Stimulated activated CD4-positive, alpha-beta T cell treated with anti-CD3 and anti-CD28 coated beads, Interleukin-15, amount 100 ng/mL, for 24 hours (primary cell): Measurements from ENCODE around the gene MALAT1.
"Not testable (repeated sequence)": the region's sequence is repeated elsewhere in the genome, so short reads cannot be mapped to it uniquely, and the experiment has no call there.

Source experiments
- DNase-seq: peaks from one replicate; pipeline ENCODE4 v3.0.0-alpha.2; 2020

Gene MALAT1

DNA sequence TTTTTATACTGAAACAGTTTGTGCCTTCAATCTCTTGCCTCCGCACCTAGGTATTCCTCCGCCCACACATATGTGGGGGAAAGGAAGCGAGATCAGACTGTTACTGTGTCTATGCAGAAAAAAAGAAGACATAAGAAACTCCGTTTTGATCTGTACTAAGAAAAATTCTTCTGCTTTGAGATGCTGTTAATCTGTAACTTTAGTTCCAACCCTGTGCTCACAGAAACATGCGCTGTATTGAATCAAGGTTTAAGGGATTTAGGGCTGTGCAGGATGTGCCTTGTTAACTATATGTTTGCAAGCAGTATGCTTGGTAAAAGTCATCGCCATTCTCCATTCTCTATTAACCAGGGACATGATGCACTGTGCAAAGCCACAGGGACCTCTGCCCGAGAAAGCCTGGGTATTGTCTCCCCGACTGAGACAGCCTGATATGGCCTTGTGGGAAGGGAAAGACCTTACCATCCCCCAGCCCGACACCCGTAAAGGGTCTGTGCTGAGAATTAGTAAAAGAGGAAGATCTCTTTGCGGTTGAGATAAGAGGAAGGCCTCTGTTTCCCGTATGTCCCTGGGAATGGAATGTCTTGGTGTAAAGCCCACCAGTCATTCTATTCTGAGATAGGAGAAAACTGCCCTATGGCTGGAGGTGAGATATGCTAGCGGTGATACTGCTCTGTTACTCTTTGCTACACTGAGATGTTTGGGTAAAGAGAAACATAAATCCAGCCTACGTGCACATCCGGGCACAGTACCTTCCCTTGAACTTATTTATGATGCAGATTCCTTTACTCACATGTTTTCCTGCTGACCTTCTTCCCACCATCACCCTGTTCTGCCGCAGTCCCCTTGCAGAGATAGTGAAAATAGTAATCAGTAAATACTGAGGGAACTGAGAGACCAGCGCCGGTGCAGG, 24.1 kb downstream of the MALAT1 start:
- DNase-seq: peak; percentile 55

DNA sequence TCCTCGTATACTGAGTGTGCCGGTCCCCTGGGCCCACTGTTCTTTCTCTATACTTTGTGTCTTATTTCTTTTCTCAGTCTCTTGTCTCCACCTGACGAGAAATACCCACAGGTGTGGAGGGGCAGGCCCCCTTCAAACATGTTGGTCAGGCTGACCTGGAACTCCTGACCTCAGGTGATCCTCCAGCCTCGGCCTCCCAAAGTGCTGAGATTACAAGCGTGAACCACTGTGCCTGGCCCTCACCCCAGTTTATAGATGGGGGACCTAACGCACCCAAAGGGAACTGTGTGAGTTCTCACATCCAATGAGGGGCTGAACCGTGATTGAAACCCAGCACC, 24.8 kb downstream of the MALAT1 start:
- DNase-seq: not testable (repeated sequence)

DNA sequence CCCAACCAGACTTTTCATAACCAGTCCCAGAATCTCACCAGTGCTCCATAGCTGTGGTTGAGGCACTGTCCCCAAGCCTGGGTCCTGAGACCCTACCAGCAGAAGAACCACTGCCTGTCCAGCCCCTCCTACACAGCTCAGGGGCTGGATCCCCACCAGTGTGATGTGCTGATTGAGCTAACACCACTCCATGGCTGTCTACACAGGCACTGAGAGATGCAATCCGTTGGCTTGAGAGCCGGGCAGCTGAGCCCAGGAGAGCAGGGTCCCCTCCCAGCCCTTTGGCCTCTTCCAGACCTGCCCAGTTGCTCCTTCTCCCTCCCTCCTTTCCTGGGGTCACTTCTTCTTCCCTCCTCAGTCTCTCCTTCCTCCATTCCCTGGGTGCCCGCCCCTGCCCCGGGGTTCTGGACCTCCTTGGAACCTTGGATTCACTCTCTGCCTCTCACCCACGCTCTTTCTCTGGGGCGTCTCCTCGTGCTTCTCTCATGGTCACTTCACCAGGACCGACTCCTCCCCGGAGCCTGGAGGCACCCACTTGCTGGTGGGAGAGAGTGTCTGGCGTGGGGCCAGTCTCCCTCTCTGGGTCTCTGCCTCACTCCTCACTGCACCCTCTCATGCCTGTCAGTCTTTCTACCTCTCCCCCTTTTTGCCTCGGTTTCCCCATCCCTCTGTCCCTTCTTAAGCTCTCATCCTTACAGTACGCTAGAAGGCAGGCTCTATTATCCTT, 25.3 kb downstream of the MALAT1 start:
- no peak for DNase-seq

DNA sequence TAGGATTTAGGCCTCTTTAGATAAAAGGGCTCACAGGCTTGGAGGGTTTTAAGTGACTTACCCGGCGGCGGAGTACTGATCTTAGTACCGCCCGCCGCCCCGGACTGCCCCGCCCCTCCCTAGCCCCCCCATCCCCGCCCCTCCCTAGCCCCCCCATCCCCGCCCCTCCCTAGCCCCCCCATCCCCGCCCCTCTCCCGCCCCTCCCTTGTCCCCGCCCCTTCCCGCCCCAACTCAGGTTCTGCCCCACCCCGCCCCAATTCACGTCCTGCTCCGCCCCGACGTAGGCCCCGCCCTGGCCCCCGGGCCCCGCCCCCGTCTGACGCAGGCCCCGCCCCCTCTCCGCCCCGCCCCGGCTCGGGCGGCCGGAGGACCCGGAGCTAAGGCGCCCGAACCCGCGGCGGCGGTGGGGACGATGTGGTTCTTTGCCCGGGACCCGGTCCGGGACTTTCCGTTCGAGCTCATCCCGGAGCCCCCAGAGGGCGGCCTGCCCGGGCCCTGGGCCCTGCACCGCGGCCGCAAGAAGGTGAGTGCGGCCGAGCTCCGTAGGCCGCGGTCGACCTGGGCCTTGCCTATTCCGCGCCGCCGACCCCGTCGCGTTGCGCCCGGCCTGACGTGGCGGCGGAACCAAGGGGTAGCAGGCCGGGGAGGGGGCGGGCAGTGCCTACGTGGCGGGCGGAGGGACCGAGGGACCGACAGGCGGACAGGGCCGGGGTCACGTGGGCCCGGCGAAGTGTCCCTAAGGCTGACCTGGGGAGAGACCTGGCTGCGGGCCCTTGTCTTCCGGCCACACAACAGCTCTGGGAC, 26.1 kb downstream of the MALAT1 start, which contains the start of gene SCYL1:
Gene SCYL1 (plus strand): TSS at position 343 of the 805 bp plus-strand sequence. CDS start 71 bp downstream, at position 414.
- peak; percentile 78 for DNase-seq

DNA sequence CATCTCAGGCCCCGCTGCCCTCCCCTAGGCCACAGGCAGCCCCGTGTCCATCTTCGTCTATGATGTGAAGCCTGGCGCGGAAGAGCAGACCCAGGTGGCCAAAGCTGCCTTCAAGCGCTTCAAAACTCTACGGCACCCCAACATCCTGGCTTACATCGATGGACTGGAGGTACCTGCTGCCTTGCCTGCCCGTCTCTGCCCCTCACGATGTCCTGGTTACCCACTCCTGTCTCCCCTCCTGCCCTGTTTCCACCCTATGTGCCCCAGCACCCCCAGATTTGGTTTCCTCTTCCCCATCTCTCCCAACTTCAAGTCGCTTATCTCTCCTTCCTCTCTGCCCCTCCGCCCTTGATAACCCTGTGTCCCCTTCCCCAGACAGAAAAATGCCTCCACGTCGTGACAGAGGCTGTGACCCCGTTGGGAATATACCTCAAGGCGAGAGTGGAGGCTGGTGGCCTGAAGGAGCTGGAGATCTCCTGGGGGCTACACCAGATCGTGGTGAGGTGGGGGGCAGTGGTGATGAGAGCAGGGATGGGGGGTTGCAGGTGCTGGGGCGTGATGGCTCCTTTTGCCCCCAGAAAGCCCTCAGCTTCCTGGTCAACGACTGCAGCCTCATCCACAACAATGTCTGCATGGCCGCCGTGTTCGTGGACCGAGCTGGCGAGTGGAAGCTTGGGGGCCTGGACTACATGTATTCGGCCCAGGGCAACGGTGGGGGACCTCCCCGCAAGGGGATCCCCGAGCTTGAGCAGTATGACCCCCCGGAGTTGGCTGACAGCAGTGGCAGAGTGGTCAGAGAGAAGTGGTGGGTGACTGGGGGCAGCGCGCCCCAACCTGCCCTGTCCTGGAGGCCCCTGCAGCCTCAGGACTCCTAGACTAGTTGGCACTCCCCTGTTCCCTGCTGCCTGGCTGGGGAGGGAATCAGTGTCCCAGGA, 27.0 kb downstream of the MALAT1 start:
- no peak for DNase-seq

DNA sequence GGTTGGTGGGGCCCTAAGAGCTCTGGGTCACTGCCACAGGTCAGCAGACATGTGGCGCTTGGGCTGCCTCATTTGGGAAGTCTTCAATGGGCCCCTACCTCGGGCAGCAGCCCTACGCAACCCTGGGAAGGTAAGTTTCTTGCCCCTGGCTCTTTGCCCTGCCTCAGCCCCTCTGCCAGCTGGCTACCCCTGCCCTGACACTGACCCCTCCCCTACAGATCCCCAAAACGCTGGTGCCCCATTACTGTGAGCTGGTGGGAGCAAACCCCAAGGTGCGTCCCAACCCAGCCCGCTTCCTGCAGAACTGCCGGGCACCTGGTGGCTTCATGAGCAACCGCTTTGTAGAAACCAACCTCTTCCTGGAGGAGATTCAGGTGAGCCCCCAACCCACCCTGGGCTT, 27.9 kb downstream of the MALAT1 start:
- DNase-seq: no peak

DNA sequence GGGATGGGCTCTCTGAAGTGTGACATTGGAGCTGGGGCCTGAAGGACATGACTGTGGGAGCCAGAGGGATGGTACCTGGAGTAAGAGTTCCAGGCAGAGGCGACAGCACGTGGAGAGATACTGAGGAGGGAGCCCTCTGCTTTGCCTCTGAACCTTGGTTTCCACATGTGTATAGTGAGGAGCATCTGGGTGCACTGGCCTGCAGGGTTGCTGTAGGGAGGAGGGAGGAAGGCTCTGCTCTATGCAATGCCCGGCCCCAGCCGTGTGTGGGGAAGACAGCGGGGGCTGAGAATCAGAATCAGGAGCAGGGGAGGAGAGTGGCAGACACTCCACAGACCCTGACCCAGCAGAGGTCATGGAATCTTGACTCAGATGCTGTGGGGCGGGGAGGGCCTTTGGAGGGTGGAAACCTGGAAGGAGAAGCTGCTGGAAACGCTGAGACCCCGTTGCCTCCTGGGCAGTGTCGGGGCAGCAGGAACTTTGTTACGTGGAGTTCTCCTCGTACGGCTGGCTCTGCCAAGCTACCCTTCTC, 30.0 kb downstream of the MALAT1 start:
- no peak for DNase-seq

DNA sequence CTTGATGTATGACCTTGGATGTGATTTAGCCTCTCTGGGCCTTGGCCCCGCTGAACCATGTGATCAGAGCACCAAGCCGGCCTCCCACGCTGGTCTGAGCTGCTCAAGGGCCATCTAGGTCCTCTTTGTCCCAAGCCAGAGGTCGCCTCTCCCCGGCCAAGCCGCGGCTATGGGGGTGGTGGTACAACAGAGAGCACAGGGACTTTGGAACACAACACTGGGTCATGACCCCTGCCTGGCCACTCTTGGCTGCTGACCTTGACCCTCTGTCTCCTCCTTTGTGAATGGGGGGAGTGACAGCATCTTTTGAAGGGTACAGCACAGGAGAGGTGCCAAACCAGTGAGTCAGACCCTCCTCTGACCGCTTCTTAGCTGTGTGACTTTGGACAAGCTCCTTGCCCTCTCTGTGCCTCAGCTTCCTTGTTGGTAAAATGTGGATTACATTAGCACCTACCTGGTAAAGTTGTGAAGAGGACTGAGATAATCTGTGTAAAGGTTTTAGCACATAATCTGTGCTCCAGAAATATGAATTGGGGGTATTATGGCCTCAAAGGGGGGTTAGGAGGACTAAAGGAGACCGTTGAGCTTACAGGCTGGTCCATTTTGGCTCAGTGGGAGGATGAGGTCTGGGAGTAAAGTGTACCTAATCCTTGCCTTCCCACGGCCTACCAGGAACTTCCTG, 30.8 kb downstream of the MALAT1 start:
- DNase-seq: no peak

DNA sequence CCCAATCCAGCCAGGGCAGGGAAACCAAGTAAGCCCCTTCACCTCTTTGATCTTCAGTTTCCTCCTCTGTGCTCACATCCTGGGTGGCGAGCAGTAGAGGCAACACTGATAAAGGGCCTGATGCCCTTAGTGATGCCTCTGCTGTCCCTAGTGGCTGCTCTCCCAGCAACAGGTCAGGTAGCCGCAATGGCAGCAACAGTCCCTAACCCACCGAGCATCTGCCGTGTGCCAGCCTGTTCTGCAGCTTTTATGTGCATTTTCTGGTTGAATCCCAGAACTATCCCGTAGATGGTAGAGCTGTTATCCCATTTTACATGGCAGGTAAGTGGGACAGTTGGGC, 31.3 kb downstream of the MALAT1 start:
- no peak for DNase-seq

DNA sequence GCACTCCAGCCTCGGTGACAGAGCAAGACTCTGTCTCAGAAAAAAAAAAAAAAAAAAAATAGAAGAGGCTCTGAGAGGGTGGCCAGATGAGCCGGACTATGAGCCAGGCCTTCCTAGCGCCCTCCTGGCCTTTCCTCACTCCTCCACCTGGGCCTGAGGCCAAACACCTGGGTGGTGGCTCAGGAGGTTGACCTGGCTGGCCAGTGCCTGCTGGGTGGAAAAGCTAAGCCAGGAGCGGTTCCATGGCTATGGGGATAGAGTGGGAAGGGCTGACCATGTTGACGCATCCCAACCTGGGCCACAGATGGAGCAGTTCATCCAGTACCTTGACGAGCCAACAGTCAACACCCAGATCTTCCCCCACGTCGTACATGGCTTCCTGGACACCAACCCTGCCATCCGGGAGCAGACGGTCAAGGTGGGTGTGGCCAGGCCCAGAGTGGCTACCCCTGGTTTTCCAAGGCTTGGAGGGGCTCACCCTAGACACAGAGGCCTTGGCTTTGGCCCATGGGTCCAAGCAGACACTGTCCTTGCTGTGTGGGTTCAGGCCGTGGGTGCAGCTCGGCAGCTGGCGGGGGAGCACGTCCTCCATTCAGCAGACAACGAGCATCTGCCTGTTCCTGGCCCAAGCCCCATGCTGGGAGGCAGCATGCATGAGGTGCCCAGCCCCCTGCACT, 33.7 kb downstream of the MALAT1 start:
- DNase-seq: no peak

DNA sequence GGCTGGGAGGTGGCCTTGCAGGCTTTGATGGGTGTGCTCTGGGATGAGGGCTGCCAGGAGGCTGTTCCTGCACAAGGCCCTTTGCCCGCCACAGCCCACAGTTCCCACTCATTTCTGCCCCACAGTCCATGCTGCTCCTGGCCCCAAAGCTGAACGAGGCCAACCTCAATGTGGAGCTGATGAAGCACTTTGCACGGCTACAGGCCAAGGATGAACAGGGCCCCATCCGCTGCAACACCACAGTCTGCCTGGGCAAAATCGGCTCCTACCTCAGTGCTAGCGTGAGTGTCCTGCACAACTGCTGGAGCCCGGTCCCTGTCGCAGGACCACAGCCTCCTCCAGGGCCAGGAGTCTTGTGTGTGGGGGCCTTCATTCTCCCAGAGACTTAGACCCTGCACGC, 36.3 kb downstream of the MALAT1 start:
- DNase-seq: no peak

DNA sequence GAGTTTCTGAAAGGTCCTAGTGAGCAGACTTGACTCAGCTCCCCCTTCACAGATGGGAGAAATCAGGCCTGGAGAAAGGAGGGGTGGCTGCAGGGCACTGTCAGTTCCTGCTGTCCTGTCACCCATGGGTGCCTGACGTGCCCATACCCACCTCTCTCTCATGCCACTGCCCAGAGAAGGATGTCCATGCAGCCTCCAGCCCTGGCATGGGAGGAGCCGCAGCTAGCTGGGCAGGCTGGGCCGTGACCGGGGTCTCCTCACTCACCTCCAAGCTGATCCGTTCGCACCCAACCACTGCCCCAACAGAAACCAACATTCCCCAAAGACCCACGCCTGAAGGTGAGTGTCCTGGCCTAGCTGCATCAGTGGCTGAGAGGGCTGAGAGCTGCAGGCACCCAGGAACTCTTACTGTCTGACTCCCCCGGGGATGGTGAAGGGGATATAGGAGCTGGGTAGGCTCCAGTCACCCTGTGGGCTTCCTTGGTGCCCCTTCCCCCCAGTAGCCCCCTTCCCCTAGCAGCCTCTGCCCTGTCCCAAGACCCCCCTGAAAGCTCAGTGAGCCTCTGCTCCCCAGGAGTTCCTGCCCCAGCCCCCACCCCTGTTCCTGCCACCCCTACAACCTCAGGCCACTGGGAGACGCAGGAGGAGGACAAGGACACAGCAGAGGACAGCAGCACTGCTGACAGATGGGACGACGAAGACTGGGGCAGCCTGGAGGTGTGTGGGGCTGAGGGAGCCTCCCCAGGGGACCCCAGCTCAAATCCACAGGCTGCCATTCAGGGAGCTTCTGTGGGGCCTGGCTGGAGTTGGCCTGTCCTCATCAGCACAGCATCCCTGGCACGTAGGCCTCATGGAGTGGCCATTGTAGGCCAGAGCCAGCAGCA, 37.8 kb downstream of the MALAT1 start:
- no peak for DNase-seq

DNA sequence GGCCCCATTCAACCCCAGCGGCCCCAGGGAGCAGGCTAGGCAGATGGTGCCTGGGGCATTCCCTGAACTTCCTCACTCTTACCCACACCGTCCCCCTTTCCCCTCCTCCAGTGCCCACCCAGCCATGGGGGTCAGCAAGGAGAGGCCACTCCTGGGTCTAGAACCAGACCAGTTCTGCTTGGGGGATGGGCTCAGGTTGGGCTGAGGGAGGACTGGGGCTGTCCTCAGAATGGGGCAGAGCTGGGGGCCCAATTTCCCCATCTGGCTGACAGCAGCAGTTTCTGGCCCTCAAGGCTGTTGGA, 38.4 kb downstream of the MALAT1 start:
- DNase-seq: no peak

DNA sequence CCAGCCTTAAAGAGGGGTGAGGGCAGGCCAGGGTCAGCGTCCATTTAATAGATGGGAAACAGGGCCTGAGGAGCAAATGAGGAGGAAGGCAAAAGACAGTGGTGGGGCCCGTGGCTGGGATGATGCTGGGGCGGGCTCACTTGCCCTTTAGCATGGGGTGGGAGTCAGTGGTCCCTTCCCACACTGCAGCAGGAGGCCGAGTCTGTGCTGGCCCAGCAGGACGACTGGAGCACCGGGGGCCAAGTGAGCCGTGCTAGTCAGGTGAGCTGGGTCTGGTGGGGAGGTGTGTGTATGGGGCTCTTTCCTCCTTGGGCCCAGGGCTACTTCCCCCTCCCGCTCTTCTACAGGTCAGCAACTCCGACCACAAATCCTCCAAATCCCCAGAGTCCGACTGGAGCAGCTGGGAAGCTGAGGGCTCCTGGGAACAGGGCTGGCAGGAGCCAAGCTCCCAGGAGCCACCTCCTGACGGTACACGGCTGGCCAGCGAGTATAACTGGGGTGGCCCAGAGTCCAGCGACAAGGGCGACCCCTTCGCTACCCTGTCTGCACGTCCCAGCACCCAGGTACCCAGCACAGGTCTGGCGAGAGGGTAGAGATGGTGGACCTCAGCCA, 38.9 kb downstream of the MALAT1 start:
- no peak for DNase-seq

DNA sequence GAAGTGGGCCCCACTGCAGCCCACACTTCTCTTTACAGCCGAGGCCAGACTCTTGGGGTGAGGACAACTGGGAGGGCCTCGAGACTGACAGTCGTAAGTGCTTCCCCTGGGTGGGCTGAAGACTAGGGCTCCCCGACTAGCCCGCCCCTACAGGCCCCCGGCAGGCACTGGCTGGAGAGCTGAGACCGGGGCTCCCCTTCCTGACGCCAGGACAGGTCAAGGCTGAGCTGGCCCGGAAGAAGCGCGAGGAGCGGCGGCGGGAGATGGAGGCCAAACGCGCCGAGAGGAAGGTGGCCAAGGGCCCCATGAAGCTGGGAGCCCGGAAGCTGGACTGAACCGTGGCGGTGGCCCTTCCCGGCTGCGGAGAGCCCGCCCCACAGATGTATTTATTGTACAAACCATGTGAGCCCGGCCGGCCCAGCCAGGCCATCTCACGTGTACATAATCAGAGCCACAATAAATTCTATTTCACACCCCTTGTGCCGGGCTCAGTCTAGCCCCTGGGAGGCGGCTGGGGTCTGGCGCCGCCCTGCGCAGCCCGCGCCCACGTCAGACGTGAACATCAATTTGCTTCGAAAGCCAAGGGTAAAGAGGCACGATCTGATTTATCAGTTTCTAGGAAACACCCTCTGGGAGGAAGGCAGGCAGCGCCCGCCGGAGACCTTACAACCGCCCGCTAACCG, 39.5 kb downstream of the MALAT1 start:
- no peak for DNase-seq

DNA sequence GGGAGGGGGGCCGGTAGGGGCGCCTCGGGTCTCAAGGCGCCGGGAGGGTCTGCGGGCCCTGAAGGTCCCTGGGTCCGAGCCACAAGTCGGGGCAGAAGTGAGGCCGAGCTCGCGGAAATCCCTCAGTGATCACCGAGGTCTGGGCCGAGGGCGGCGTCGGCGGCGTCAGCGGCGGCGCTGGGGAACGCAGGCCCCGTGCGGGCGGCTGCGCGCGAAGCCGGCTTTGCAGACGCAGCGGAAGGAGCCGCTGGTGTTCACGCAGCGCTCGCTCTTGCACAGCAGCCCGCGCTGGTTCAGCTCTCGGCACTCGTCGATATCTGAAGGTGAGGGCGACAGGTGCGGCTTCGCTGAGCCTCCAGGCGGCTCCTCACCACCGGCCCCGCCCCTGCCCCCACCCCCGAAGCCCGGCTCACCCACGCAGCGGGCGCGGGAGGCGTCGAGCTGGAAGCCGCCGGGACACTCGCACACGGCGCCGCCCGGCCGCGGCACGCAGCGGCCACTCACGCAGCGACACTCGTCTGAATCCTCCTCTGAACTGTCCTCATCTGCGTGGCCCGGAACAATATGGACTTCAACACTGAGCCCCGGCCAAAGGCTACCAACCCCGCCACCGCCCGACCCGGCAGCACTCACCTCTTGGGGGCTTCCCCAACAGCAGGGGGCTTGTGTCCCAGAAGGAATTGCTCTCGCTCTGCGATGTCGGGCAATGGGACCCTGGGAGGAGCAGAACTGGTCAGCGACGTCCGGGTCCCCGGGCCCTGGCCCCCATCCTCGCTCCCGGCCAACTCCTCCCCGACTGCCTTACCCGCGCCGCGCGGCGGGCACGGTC, 40.3 kb downstream of the MALAT1 start:
- no peak for DNase-seq

DNA sequence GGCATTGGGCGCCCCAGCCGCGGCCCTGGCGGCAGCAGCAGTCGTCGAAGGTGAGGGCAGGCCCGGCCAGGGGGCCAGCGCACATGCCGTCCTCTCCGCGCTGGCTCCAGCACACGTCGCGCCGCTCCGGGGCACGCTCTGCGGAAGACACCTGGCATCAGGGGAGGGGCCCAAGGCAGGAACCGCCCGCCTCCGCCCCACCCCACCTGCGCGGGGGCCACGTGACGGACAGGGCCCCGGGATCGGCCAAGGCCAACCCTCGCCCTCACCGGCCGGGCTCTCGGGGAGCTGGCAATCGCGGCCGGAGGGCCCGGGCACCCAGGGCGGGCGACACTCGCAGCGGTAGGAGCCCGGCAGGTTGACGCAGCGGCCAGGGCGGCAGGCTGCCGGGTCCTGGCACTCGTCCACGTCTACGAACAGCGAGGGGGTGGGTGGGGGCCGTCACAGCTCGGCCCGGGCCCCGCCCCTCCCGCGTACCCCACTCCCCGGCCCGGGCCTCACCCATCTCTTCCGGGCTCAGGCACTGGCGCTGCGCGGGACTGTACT, 41.0 kb downstream of the MALAT1 start:
- DNase-seq: no peak
